ENCODE data around the gene DDX10.

DDX10 gene

DNA sequence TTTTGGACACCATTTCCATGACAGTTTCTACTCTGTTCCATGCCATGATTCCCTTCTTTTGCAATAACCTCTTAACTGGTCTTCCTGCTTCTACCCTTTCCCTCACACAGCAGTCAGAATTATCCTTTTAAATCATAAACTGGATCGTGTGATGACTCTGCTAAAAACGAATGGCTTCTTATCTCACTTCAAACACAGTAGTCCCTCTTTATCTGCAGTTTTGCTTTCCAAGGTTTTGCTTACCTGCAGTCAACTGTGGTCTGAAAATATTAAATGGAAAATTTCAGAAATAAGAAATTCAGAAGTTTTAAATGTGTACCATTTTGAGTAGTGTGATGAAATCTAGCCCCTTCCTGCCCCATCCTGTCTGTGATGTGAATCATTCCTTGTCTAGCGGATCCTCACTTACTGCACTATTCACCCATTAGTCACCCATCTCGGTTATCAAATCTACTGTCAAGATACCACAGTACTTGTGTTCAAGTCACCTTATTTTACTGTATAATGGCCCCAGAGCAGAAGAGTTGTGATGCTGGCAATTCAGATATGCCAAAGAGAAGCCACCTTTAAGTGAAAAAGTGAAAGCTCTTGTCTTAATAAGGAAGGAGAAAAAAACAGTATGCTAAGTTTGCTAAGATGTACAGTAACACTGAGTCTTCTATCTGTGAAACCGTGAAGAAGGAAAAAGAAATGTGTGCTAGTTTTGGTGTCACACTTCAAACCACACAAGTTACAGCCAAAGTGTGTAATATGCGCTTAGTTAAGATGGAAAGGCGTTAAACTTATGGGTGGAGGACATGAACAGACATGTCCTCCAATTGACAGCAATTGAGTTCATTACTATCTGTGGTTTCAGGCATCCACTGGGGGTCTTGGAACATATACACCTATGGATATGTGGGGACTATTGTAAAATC lies 283.0 kb downstream of the DDX10 start:
- DNase-seq: no peak

DNA sequence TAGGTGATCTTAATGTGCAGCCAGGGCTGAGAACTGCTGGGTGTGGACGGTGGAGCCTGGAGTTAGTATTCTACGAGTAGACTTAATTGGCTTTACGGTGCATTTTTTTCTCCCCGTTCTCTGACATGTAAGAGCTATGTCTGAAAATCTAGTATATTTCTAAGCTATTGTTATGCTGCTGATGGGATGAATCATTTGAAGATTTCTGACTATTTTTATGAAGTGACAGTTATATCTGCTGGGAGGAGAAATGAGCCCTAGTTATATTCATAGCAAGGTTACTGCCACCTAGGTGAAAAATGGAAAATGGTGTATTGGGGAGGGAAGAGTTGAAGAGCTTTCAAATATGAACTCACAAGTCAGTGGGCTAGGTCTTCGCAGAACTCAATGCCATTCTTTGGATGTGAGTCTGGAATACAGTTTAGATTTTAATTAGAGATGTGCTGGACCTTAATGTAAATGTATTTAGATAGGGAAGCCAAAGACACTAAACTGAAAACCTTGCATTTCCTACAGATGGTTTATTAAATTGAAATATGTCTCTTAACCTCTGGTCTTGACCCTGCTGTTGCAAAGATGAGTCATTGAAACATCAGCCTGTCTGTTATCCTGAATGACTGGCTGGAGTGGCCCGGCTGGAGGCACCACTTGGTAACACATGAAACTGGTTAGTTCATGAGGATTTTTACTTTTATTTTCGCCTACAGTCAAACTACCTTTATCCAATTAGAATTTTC lies 293.7 kb downstream of the DDX10 start:
- DNase-seq: no peak

DNA sequence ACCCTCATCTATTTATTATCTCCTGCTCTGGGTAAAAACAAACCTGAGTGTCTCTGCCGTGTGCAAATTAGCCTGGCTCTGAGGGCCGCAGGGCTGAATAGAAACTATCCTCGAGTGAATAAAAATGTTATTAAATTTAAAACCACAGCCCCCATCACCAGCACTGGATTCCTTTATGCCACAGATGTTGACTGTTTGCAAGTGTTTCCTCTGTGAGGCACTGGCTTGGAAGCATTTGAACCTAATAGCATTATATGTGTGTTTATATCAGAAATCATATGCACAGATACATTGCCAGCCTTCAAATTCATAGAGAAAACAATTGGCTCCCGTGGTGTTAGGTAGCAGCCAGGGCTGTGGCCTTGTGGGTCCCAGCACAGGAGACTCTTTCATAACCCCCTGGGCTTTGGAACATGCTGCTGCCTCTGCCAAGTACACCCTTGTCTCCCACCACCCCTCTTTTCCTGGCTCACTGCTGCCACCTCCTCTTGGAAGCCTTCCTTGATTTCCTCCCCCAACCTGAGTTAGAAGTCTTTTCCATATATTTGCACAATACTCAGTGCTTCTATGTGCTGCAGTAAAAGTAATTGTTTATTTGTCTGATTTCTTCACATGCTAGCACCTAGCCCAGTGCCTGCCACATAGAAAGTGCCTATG lies 294.4 kb downstream of the DDX10 start:
- DNase-seq: no peak

DNA sequence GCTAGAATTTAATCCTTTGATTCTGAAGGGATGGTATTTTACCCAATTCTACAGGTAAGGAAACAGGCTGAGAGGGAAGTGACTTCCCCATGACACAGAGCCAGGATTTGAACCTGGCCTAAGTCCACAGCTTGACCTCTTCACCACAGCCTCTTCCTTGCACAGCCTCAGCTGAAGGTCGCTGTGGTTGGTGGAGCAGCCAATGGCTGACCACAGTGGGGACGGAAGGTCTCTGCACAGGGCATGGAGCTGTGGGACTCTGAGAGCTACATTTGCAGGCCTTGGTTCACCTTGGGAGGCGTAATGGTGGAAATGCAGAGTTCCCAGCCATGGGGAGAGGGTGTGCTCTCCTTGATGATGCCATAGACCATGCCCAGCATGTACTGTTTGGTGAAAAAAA lies 295.0 kb downstream of the DDX10 start:
- DNase-seq: no peak

DNA sequence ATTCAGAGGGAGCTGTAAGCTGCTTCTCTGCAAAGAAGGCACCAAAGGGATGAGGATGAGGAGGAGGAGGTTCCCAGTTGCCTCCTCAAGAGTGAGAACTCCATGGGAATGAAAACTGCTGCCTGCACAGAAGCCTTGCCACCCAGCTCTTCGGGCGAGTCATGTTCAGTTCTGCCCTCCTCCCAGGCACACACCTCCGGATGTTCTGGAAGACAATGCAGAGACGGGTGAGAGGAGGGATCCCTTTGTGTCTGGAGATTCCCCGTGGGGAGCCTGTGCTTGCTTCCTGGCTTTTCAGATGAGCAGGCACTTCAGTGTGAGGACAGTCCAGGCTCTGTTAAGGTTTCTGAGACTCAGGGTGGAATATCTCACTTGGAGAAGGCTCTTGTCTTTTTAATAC lies 295.6 kb downstream of the DDX10 start:
- no peak for DNase-seq

DNA sequence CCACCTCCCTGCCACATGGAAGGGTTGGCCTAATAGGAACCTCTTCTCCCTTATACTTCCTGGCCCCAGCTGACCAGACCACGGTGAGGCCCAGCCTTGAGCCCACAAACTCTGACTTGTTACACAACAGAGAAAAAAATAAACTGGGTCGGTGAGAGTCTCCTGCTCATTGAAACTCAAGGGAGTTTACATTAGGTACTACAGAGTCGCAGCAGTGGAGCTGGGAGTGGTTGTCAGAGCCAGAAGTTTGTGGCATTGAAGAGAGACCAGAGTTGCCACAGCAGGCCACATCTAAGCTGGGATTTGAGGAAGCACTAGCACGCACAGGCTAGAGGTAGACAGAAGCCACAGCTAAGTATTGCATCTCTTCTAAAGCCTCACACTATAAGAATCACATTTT lies 296.2 kb downstream of the DDX10 start:
- DNase-seq: peak in 1 of 2 donors; percentile 5

DNA sequence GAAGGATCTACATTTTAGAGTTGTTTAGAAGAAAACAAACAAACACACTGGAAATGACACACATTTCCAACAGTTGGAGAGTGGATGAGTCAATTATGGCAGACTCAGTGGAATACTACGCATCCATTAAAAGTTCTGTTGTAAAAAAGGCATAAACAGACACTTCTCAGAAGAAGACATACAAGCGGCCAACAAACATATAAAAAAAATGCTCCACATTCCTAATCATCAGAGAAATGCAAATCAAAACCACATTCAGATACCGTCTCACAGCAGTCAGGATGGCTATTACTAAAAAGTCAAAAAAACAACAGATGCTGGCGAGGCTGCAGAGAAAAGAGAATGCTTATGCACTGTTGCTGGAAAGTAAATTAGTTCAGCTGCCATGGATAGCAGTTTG lies 298.2 kb downstream of the DDX10 start:
- no peak for DNase-seq

DNA sequence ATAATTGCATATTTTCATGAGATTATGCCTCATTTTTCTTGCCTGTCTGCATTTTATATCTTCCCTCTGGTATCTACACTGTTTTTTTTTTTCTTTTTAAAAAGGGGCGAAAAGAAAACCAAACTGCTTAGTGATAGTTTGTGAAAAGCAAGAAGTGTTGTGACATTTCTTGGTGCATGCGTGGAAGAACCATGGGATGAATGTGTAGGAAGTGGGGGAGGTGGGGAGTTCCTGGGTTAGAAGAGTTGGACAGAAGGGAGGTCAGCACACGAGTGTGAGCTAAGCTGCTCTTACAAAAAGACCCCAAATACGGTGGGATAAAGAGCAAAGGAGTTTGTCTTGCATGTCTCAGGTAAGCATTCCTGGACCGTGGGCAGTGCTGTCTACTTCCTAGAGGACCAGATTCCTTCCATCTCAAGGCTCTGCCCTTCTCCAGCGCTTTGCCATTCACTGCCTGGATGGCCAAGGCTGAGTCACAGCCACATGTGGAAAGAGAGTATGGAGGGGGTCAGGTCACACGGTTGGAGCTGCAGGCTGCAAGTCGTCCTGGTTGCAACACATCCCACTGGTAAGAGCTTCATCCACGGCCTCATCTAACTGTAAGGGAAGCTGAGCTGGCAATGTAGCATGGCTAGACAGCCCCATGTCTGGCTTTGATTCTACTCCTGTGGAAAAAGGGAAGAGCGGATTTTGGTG lies 300.6 kb downstream of the DDX10 start:
- peak; percentile 58 to 93 for DNase-seq

DNA sequence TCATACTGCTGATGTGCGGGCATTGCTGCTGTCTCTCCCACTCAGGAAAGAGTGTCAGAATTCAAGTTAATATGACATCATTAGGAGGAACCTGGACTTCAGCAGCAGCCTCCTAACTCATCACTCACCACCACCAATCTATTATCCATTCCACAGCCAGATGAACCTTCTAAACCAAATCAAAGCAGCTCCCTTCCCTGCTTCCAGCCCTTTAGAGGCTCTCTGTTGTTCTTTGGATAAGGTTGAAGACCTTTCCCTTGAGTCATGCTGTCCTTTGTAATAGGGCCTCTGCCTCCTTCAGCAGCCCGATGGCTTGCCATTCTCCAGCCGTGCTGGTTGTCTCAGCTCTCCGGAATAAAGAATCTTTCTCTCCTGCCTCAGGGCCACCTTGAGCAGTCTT lies 301.3 kb downstream of the DDX10 start:
- DNase-seq: no peak

DNA sequence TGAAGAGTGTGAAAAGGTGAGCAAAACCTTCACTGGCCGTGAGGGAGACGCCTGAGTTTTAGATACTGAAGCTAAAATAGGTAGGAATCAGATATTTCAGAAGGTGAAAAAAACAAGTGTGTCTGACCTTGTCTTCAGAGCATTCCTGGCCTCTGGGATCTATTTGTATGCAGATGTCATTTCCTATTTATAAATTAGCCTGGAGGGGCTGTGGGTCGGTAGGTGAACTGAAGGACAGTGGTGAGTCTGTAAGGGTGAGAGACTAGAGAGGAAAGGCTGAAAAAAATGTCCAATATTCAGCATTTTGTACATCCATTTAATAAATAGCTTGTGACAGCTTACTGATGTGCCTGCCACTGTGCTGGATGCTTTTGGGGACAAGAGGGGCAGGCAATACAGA lies 302.1 kb downstream of the DDX10 start:
- no peak for DNase-seq

DNA sequence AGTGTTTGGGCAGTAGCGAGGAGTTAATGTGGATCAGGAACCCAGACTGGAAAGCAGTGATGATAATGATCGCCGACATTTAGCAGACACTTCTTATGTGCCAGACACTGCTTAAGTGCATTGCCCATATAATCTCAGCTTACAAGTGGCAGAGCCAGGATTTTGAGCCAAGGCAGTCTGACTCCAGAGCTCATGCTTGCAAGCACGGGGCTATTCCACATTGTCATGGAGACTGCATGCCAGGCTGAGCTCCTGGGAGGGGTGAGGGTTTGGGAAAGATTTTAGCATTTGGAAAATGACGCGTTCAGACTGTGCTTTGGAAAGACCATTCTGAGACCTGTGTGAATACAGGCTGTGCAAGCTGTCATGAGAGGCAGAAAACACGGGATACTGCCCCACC lies 302.7 kb downstream of the DDX10 start:
- no peak for DNase-seq

DNA sequence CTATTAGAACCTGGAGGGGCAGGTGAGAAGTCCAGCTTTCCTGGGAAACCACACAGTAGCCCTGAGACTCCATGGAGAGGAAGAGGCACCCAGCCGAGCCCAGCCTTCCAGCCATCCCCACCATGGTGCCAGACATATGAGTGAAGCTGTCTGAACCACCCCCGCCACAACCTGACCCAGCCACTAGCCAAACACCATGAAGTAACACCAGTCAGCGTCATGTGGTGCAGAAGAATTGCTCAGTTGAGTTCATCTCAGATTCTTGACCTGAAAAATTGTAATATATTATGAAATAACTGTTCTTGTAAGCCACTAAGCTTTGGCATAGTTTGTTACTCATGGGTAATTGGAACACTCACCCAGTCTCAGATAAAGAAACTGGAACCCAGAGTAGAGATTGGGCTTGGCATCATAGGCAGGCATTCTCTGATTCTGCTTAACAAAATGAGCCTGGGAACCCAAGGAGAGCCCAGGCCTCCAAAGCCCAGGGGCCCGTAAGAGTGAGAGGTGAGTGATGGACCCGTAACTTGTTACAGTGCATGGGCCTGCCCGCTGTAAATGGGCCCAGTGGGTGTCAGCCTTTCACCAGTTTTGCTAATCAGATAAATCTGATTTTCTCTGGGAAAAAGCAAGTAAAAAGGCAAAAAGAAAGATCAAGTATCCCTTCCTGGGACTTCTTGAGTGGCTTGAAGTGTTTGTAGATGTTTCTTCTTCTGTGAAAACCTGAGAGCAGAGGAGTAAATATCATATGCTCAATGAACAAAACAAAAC lies 305.5 kb downstream of the DDX10 start:
- no peak for DNase-seq

DNA sequence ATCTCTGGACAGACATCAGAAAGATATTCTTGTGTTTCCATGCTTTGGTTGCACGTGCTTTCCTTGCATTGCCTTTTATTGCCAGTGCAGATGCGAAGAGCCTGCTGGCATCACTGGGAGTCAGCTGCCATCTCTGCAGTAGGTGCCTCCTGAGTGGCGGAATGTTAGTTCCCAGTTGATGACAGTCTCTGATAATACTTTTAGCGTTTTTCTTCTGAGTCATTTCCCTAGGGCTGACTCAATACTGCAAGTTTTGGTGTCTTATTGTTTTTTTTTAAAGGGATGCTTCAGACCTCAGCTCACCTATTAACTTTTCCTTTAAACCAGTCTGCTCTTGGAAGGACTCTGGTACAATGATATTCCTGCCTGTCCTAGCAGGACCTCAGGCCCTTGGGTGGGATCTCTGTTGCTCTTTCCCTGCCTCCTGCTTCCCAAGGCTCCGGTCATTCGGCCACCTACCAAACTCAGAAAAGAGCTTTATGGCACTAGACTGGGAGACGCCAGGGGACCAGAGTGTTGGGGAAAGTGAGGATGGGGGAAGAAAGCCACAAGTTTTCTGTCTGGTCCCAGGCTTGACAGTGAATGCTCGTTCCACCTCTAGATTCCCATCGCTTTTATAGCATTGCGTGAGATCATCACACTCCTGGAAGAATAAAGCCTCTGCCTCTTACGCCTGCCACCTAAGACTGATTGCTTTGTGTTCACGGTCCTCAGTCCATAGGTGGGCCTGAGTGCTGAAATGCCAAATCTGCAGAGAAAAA lies 308.7 kb downstream of the DDX10 start:
- no peak for DNase-seq

DNA sequence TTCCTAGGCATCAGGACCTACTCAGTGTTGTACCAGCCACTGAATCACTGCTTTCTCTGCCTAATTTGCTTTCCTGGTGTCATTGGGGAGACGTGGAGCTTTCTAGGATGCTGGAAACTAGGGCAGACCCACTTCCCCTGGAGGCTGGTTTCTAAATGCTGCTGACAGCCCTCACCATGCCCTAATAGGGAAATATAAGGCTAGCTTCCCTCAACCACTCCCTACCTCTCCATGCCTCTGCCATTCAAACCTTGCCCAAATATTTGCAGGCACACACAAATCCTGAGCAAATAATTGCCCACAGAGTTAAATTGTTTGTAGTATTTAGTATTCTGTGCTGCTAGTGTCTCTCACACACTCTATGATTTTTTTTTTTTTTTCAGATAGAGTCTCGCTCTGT lies 310.2 kb downstream of the DDX10 start:
- no peak for DNase-seq

DNA sequence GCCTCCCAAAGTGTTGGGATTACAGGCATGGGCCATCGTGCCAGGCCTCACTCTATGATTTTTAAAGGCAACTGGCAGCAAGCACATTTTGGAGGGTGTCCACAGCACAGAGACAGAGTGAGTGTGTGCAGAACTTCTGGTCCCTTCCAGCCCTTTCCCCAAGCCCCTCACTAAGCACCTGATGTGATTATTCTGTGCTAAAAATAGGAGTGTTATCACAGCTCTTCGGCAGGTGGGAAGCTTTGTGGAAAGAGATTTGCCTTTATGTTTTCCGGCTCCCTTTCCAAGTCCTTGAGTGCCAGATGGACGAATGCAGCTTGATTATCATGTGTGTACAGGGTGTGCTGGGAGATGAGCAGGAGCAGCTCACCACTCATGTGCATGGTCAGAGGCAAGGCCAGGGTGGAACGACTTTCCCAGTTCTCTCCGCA lies 310.8 kb downstream of the DDX10 start:
- DNase-seq: no peak

DNA sequence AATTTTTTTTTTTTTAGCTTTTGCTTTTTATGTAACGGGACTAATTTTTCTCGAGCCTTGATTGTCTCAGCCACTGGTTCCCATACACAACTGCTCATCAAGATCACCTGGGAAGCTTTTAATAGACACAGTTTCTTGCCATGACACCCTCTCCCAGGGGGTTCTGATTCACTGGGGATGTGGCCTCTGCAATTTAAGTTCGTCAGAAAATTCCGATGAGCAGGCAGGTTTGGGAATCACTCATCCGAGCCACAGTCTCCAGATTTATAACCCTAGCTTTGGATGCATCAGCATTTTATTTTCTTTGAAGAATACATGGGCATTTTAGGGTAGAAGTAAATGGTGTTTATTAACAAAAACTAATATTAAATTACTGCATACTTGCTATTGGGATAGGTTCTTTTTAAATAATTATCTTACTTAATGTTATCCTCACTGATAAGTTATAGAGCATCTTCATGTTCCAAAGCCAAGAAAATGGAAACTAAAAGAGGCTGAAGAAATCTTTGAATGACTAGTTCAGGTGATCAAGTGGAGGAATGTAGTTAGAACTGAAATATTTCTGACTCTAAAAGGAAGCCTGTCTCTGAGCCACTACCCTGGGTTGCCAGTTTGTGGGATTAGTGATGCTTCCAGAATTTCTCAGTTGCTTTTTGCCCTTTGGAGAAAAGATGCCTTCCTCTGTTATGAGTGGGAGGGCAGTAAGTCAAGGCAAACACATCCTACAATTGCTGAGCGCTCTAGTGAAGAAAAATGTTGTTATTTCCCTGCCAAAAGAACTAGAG lies 319.0 kb downstream of the DDX10 start:
- no peak for DNase-seq

DNA sequence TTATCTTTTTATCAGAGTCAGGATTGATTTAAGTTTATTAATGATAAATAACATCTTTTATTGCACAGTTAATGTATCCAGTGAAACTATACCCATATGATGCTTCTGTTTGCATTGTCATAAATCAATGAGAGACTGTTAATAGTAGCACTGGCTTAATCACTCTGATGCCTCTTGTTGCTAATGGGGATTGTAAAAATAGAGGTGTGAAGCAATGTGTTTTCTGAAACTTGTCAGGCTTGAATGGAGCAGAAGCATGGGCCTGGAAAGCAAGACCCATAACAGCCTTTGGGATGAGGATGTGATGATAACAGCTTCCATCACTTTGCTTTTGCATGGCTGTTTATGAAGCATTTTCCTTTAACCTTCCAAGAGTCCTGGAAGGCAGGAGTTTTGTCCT lies 319.7 kb downstream of the DDX10 start:
- DNase-seq: no peak

DNA sequence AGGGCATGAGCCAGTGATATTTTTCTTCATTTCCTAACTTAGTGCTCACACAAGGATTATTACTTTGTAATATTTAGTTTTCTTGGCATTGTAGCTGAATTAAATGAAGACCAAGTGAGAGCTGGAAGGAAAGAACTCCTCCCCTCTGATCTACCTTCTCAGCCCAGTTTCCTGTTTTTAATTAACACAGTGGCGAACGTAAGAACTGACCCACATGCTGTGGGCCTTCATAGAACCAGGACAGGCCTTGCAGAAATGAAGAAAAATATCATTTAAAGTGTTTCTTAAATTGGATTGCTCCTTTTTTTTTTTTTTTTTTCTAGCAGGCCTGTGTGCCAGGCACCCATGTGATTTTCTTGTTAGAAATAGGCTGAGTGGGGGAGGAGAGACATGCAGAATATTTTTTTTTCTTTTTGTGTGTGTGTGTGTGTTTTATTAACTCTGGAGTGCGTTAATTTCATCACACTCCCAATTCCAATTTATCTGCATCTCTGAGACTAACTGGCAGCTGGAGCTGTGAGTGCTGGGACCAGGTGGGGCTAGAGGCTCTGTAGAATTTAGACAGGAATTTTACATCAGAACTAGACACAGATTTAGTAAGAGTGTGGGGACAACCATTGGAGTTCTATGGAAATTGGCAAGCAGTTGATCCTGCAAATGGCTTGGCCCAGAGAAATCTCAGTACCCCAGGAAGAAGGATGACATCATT lies 320.5 kb downstream of the DDX10 start:
- DNase-seq: no peak

DNA sequence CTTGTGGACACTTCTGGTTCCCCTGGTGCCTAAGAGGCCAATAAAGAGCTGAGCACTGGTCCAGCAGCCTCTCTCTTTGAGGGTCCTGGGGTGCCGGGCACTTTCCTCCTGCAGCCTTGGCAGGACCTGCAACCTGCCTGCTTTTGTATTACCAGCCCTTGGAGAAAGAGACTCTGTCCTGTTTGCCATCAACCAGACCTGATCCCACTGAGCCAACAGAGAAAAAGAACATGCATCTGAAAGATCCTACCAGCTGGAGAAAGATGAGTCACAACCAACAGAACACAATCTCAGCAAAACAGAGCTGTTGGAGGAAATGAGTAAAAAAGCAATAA lies 321.0 kb downstream of the DDX10 start:
- no peak for DNase-seq
